Sigmoid colon (tissue), 7 donors: Measurements from ENCODE around the gene FGF22. TPM values are rescaled to one million over a fixed set of nuclear protein-coding genes. Genes with fewer than 3 reads are reported as not detected.

ENCODE experiments used
- DNase-seq: peaks from one replicate; pipeline ENCODE4 v3.0.0-alpha.2; 2019
- H3K27ac ChIP-seq, 4 donors: fragments of 200-600 bp; sonication (generic); one replicate each; pipeline ENCODE4 v1.5.1; 2016 to 2019; ENCODE audit warnings: mild to moderate bottlenecking in 1 of 4
- H3K27me3 ChIP-seq, 3 donors: fragments of 200-600 bp; sonication (generic); one replicate each; pipeline ENCODE4 v1.5.1; 2019; ENCODE audit warnings: mild to moderate bottlenecking in 1 of 3
- H3K36me3 ChIP-seq, 4 donors: fragments of 200-600 bp; sonication (generic); one replicate each; pipeline ENCODE4 v1.5.1; 2016 to 2019
- H3K4me1 ChIP-seq, 4 donors: fragments of 200-600 bp; sonication (generic); one replicate each; pipeline ENCODE4 v1.5.1; 2017 to 2019
- H3K4me3 ChIP-seq, 4 donors: fragments of 200-600 bp; sonication (generic); one replicate each; pipeline ENCODE4 v1.5.1; 2017 to 2019; ENCODE audit warnings: mild to moderate bottlenecking in 2 of 4, moderate library complexity in 1 of 4
- H3K9me3 ChIP-seq, 4 donors: fragments of 200-600 bp in 3 of 4; sonication (generic) in 3 of 4; one replicate each; pipeline versions ENCODE4 v1.5.1 to v1.6.1; 2013 to 2019
- EP300 ChIP-seq, 4 donors: sonication (generic); formaldehyde crosslinking; IDR thresholded peaks; one replicate each; pipeline ENCODE4 v1.6.1; 2017; ENCODE audit warnings: antibody characterized with exemption in 4 of 4
- POLR2A ChIP-seq, 2 donors: fragments of 450-650 bp; IDR thresholded peaks; one replicate each; pipeline ENCODE4 v1.6.1; 2016; ENCODE audit warnings: antibody characterized with exemption in 2 of 2, mild to moderate bottlenecking in 2 of 2, moderate library complexity in 2 of 2
- POLR2AphosphoS5 ChIP-seq, 4 donors: sonication (generic); formaldehyde crosslinking; IDR thresholded peaks; one replicate each; pipeline ENCODE4 v1.6.1; 2017; ENCODE audit warnings: antibody characterized with exemption in 4 of 4
- WGBS, 2 donors: extraction: QIAGEN DNeasy Blood & Tissue Kit; methylation state at CpG; one replicate each; pipeline ENCODE4 v1.1.7; 2013; 5-methylcytosine and 5-hydroxymethylcytosine counted together
- intact Hi-C: fragments of 100-400 bp; cut with DNase I; formaldehyde crosslinking; loops from one replicate; pipeline ENCODE4 v1.15.1; 2023
- polyA plus RNA-seq, 3 donors: library from polyadenylated mRNA; stranded (reverse); fragments of 200-250 nt; gene quantifications; one replicate each; pipeline ENCODE4 v1.2.3, GENCODE V29; 2013
- total RNA-seq, 4 donors: library from RNA; depleted of rRNA; stranded (reverse); fragments of >200 nt; gene quantifications; one replicate each; pipeline ENCODE4 v1.1.0, GENCODE V29; 2016
- TF ChIP-seq, protein P1 (sequence below), 4 experiments: fragments of 450-650 bp in 3 of 4; fragments of 200-600 bp in 1 of 4; IDR thresholded peaks; one replicate each; pipeline ENCODE4 v1.5.1; 2016 to 2019; ENCODE audit warnings: antibody characterized with exemption in 4 of 4, mild to moderate bottlenecking in 3 of 4, moderate library complexity in 2 of 4
- donor health status: healthy with polysubstance abuse.
- donor health status: Bipolar disorder and iron deficiency.
- donor health status: healthy.

FGF22 gene
- total and polyA plus RNA-seq, 7 donors, result 0.20 to 1.7 (median 0.99) TPM; not detected in 4

DNA sequence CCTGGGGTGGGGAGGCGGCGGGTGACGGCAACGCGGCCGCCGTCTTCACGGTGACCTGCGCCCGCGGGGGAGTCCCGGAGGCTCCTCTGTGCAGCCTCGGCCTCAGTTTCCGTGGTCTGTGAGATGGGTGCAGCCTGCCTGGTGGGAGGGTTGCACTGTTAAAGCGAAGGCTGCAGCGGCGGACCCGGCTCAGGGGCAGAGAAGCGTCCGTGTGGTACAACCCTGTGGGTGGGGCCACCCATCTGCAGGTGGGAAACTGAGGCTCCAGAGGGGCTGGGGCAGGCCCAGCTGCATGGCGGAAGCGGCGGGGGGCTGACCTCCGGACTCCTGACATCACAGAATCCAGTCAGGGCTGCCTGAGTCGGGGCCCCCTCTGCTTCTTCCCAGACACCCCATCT, 481 bp downstream of the FGF22 start:
- H3K27ac ChIP-seq, result peak overlapping the region; percentile 29 to 67 (median 64)
- H3K4me3 ChIP-seq, result peak overlapping the region in 3 of 4 donors; percentile 42 to 48 (median 48)
- intact Hi-C loops, result no loop called here
- H3K36me3 ChIP-seq, result no peaks in the 10 kb centered on the region
- WGBS, 2 donors, result 26 to 48% methylated on average over 25 of the region's 25 CpGs
- H3K4me1 ChIP-seq, result peaks cover 0 to 16% (median 14%) of the 10 kb centered on the region in 4 donors
- H3K9me3 ChIP-seq, result no peaks in the 10 kb centered on the region
- TF ChIP-seq, protein P1, sequence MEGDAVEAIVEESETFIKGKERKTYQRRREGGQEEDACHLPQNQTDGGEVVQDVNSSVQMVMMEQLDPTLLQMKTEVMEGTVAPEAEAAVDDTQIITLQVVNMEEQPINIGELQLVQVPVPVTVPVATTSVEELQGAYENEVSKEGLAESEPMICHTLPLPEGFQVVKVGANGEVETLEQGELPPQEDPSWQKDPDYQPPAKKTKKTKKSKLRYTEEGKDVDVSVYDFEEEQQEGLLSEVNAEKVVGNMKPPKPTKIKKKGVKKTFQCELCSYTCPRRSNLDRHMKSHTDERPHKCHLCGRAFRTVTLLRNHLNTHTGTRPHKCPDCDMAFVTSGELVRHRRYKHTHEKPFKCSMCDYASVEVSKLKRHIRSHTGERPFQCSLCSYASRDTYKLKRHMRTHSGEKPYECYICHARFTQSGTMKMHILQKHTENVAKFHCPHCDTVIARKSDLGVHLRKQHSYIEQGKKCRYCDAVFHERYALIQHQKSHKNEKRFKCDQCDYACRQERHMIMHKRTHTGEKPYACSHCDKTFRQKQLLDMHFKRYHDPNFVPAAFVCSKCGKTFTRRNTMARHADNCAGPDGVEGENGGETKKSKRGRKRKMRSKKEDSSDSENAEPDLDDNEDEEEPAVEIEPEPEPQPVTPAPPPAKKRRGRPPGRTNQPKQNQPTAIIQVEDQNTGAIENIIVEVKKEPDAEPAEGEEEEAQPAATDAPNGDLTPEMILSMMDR (IDR thresholded peaks at IDR 0.05), result no peak
- TF ChIP-seq EP300 (IDR thresholded peaks at IDR 0.05) (no peak), POLR2A (IDR thresholded peaks at IDR 0.05) (no peak), POLR2AphosphoS5 (IDR thresholded peaks at IDR 0.05) (no peak)
- H3K27me3 ChIP-seq, result no peaks in the 10 kb centered on the region
- no peak for DNase-seq

DNA sequence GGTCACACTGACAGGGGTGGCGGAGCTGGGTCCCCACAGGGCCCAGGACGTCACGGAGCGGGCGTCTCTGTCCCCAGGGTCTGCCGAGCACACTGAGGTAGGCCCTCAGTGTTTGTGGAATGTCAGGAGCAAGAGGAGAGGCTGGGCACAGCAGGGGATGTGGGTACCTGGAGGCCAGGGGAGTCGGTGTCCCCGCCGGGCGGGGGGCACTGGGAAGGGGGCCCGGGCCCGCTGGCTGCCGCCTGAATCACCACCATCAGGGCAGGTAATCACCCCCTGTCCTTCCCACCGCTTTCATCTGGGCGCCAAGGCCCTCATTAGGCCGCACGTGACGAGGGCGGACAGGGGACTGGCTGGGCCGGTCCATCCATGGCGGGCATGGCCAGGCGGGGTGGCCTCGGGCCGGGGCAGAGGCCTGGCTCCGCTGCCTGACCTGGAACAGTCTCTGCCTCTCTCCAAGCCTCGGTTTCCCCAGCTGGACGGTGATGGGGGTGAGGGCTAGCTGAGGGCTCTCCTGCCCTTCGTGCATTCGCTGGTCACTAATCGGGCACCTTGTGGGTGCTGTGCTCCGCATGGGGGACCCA, 1.0 kb downstream of the FGF22 start:
- Histone ChIP-seq H3K27ac (peak overlapping the region in 1 of 4 donors; percentile 67), H3K4me1 (peaks cover 0 to 16% (median 14%) of the 10 kb centered on the region in 4 donors), H3K36me3 (peaks cover 0 to 2% (median 0%) of the 10 kb centered on the region in 4 donors), H3K27me3 (no peaks in the 10 kb centered on the region), H3K4me3 (no peak overlapping the region), H3K9me3 (no peaks in the 10 kb centered on the region)
- intact Hi-C loops, result no loop called here
- no peak for DNase-seq
- TF ChIP-seq EP300 (IDR thresholded peaks at IDR 0.05) (no peak), POLR2AphosphoS5 (IDR thresholded peaks at IDR 0.05) (no peak), POLR2A (IDR thresholded peaks at IDR 0.05) (no peak)
- TF ChIP-seq, protein P1 (IDR thresholded peaks at IDR 0.05), result no peak
- WGBS, 2 donors, result 84 to 92% methylated on average over 31 of the region's 31 CpGs

DNA sequence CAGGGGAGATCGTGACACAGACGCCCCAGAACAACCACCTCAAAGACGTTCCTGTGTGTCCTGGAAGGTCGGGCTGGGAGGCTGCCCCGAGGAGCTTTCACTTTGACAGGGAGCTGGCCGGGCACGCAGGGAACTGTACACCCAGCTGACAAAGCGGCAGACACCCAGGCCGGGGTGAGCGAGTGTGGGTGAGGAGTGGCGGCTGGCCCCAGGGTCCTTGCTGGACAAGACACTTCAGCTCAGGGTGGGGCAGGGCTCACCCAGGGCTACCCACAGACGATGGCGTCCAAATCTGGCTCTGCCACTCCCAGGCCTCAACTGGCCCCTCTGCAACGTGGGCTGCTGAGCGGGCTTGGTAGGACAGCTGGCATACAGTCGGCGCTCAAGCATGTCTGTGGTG, 2.0 kb downstream of the FGF22 start:
- 52 to 84% methylated on average over 17 of the region's 17 CpGs for WGBS, 2 donors
- H3K27me3 ChIP-seq, result no peaks in the 10 kb centered on the region
- no peak for DNase-seq
- peaks cover 0 to 12% (median 5%) of the 10 kb centered on the region in 4 donors for H3K36me3 ChIP-seq
- H3K4me1 ChIP-seq, result peaks cover 0 to 16% (median 14%) of the 10 kb centered on the region in 4 donors
- no peak for TF ChIP-seq EP300 (IDR thresholded peaks at IDR 0.05)
- no peak for TF ChIP-seq POLR2A (IDR thresholded peaks at IDR 0.05)
- TF ChIP-seq, protein P1 (IDR thresholded peaks at IDR 0.05), result no peak
- TF ChIP-seq POLR2AphosphoS5 (IDR thresholded peaks at IDR 0.05), result no peak
- H3K27ac ChIP-seq, result no peak overlapping the region
- intact Hi-C loops, result no loop called here
- no peaks in the 10 kb centered on the region for H3K9me3 ChIP-seq
- no peak overlapping the region for H3K4me3 ChIP-seq

DNA sequence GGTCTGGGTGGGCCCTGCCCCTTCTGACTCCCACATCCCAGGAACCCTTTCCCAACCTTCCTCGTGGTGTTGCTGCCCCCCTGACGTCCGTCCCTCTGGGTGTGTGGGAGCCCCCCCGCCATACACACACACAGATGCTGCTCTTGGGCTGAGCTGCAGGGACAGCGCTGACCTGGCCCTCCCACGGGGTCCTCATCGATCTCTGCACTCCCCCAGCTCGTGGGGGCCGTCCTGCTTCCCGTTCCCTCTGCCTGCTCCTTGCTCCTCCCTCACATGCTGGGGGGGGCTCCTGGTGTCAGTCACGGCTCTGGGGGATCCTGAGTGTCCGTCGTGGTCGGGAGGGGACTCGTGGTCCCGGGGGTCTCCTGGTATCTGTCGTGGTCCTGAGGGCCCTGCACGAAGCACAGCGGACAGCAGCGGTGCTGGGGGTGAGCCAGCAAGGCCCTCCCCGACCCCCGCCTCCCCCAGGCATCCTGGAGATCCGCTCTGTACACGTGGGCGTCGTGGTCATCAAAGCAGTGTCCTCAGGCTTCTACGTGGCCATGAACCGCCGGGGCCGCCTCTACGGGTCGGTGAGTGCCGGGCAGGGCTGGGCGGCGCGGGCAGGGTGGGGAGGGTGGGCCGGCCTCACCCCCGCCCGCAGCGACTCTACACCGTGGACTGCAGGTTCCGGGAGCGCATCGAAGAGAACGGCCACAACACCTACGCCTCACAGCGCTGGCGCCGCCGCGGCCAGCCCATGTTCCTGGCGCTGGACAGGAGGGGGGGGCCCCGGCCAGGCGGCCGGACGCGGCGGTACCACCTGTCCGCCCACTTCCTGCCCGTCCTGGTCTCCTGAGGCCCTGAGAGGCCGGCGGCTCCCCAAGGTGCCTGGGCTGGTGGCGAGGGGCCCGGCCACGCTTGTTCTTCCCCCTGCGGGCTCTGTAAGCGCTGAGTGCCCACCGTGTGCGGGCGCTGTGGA, 3.4 kb downstream of the FGF22 start:
- Histone ChIP-seq H3K4me3 (no peak overlapping the region), H3K4me1 (peaks cover 0 to 16% (median 14%) of the 10 kb centered on the region in 4 donors), H3K27me3 (no peaks in the 10 kb centered on the region), H3K27ac (no peak overlapping the region), H3K9me3 (no peaks in the 10 kb centered on the region), H3K36me3 (peaks cover 6 to 25% (median 17%) of the 10 kb centered on the region in 4 donors)
- TF ChIP-seq EP300 (IDR thresholded peaks at IDR 0.05) (no peak), POLR2A (IDR thresholded peaks at IDR 0.05) (no peak), POLR2AphosphoS5 (IDR thresholded peaks at IDR 0.05) (no peak)
- TF ChIP-seq, protein P1 (IDR thresholded peaks at IDR 0.05), result no peak
- no peak for DNase-seq
- intact Hi-C loops, result no loop called here
- WGBS, 2 donors, result 84 to 89% methylated on average over 70 of the region's 70 CpGs
